Pulmonary artery endothelial cell (primary cell): ENCODE results near the gene PTPRR. TPM values are rescaled to one million over a fixed set of nuclear protein-coding genes. Genes with fewer than 3 reads are reported as not detected.

Experiments used
- DNase-seq: peaks from one replicate; pipeline ENCODE4 v3.0.0-alpha.2; 2011; ENCODE audit warnings: low read depth, low spot score
- total RNA-seq: library from RNA; depleted of rRNA; stranded (reverse); fragments of >200 nt; gene quantifications from 2 replicates; pipeline ENCODE4 v1.2.3, GENCODE V29; 2014

Gene PTPRR
- total RNA-seq, 1 donor from 2014 or later = 0.66 TPM

GRCh38 chr12:70706611-70707010, 213.9 kb downstream of the PTPRR start:
- DNase-seq = no peak

GRCh38 chr12:70698345-70698744, 222.2 kb downstream of the PTPRR start:
- DNase-seq = no peak

- no peak for DNase-seq
These were observed 225.0 kb downstream of the PTPRR start for GRCh38 chr12:70695361-70696023.

- peak; percentile 27 for DNase-seq
These were observed 227.8 kb downstream of the PTPRR start for GRCh38 chr12:70692681-70693288.

DNA sequence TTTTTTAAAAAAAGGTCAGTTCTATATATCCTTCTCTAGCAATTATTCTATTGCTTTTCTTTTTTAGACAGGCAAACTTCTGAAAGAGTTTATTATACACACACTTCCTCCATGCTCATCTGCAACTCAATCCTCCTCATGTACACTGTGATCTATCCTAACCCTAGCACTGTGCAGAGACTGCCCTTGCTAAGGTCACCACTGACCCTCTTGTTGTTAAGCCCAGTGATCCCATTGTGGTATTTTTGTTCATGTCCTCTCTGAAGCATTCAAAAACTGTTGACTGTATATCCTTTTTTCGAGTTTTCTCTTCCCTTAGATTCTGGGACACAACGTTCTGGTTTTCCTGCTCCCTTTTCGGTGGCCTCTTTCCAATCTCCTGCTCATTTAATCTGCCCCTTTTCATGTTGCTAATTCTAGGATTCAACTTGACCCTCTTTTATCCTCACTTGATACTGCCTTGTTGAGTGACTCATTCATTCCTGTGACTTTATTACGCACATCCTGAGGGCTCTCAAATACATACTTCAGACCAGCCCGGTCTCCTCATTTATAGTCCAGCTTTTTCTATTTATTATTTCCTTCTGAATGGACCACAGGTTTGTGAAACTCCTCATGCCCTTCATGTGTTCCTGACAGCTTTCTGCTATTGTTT, 229.4 kb downstream of the PTPRR start:
- peak; percentile 72 for DNase-seq

GRCh38 chr12:70686907-70687306, 233.6 kb downstream of the PTPRR start:
- DNase-seq = no peak

GRCh38 chr12:70686299-70686698, 234.2 kb downstream of the PTPRR start:
- no peak for DNase-seq

DNA sequence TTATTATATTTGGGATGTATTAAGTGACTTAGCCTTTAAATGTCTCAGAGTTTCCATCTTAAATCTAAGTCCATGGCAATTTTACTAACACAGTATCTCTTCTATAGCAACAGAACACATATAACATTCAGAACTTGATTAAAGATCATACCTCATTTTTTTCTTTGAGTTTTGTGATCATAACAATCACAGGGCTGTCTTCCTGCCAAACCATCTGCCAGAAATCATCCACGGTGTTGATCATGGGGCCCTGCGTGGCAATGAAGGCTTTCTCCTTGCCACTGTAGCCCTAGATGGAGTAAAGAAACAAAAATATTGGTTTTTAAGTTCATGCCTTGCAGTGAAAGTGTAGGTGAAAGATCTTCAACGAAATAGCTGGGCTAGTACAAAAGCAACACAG, 236.6 kb downstream of the PTPRR start:
- DNase-seq = no peak

DNA sequence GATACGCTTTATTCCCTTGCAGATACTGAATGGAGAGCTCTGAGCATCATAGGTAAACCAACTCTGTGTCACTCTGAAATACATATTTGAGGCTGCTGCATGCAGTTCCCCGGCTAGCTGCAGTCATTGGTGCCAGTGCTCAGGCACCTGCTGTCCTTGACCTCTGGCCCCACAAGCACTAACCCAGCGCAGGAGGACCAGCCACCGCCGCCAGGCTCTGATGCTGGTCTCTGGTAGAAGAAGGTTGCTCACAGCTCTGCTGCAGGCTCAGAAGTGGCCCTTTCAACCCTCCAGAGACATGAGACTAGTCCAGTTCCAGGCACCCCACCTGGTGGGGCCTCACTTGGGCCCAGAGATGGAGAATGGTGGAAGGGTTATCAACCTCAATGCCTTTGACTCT, 248.8 kb downstream of the PTPRR start:
- DNase-seq = no peak

DNA sequence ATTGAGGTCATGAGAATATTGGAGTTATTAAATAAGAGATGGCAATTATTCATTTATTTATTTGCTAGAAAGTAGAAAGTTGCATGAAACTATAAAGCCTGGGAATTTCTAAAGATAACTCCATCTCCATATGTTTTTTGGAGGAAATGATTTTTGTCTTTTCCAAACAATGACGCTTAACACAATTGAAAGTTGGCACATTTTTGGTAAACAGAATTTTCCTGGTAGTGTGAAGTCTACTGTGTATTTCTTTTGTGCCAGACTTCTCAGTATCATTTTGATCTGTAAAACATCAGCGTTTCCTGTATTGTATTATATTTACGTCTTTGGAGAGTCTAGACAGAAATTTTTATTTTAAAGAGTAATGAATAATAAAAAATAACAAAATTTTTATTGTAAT, 249.6 kb downstream of the PTPRR start:
- no peak for DNase-seq

- no peak for DNase-seq
These were observed 253.3 kb downstream of the PTPRR start for GRCh38 chr12:70667253-70667652.

GRCh38 chr12:70666364-70666763, 254.2 kb downstream of the PTPRR start:
- DNase-seq = no peak

DNA sequence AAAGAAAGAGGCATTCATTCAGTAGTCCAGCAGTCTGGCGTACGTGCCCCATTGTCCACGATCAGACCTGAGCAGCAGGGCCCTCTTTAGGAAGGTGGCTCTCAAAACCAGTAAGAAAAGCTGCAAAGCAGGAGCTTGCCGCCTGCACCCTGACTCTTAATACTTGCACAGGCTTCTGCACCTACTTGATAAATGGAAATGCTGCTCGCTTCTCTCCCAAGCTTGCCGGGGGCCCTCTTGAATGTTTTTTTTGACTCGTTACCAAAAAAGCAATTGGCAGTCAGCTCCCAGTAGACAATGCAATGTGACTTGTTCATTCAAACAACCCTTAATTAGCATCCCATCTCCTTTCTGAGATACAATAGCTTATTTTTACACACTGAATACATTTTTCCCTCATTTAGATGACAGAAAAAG, 256.1 kb downstream of the PTPRR start:
- DNase-seq = no peak

DNA sequence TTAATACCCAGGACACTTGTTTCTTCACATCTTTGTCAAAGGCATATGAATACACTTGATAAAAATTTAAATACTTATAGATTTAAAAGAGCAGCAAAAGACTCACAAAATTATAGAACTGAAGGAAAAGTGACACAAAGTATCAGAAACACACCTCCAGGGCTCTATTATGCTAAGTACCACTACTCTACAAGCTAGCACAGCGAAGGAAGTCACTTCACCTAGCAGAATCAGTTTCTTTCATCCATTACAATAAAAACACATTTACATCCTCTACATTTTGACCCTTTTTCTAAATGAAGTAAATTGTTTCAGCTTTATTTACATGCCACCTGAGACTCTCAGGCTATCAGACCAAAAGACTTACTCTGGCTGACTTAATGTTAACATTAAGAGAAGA, 256.7 kb downstream of the PTPRR start:
- DNase-seq = no peak

GRCh38 chr12:70661466-70662161, 258.9 kb downstream of the PTPRR start:
- peak; percentile 80 for DNase-seq

DNA sequence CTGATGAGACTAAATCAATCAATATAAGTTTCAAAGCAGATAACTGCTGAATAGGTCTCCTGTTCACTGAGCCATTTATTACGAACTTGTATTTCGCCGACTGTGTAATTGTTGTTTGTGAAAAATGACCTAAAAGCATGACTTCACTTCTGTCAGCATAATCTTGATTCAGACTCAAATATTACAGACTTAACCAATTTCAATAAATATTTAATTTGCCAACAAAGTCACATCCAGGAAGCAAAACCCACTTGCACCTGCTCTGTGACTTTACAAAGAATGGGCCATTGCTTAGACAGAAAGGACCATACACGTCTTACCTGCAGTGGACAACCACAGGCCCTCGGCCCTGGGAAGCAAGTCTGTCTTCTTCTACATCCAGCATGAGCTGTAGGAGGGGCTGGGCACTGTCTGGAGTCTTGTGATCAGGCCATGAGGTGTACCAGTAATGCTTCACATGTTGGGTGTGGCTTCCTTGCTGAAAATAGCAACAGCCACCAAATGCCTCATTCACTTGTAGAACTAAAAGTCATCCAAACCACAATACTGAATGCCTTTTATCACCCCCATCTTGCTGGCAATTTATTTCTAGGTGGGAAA, 259.8 kb downstream of the PTPRR start:
- DNase-seq = no peak

GRCh38 chr12:70660002-70660604, 260.4 kb downstream of the PTPRR start:
- no peak for DNase-seq

DNA sequence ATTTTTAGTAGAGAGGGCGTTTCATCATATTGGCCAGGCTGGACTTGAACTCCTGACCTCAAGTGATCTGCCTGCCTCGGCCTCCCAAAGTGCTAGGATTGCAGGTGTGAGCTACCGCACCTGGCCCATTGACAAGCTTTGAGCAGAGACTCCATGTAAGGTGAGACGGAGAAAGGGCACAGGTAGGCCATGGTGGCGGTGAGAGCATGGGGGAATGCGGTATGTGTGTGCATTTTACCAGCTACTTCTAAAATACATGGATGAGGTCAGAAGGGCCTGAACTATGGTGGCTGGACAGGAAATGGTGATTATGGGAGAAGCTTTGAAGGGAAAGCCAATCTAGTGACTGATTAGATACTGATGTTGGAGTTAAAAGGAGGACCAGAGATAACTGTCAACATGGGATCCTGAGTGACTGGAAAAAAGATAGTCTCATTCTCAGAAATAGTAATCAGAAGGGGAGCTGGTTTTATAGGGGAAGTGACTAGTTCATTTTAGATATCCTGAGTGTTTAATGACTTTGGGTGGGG, 261.4 kb downstream of the PTPRR start:
- DNase-seq = no peak

DNA sequence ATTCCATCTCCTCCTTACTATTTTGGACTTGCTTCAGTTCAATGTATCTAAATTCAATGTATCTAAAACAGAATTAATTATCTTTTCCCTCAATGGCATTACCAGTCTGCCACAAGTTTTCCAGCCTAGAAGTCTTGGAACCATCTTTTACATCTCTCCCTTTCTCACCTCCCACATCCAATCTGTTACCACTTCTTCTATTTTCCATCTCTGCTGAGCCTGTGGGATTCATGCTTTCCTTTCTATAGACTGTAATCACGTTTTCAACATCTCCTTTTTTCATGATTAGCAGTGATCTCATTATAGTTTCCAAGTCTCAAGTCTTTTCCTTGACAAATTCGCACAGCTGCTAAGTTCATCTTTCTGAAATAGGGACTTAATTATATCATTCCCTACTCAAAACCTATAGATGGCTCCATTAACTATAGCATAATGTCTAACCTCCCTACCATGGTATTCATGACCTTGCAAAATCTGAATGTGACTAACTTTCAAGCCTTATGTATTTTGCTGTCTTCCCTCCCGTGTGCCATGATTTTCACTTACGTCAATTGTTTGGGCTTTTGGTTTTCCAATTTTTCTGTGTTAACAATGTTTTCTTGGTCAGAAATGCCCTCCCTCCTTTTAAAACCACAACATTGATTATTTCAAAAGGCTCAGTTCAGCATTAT, 262.8 kb downstream of the PTPRR start:
- DNase-seq = no peak

GRCh38 chr12:70652451-70652850, 268.1 kb downstream of the PTPRR start:
- no peak for DNase-seq

DNA sequence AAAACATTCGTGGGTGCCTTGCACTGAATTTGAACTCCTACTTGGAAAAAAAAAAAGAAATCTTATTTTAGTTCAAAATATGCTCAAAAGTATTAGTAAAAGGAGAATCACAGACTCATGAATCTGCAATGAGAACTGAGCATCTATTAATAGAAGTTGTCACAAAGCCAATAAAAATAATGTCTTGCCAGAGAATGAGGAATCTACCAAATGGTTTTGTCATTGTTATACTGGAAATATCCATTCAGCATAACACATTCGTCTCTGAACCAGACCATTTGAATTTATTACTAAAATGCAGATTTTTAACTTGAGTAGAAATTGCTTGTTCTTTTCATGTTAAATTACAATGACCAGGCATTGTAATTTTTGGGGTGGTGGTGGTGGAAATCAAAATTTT, 271.7 kb downstream of the PTPRR start:
- no peak for DNase-seq
